Loucy (cell line): ENCODE measurements around the gene CYSTM1.
A peak's percentile ranks its signal among the peaks of the same experiment; 100 is the strongest.

Source experiments
- H2AFZ ChIP-seq: fragments of 200-600 bp; sonication (generic); 2 replicates; pipeline ENCODE4 v1.6.0; 2016; ENCODE audit warnings: antibody characterized with exemption, mild to moderate bottlenecking, low read length, moderate library complexity
- H3F3A ChIP-seq: fragments of 200-600 bp; 2 replicates; pipeline ENCODE4 v1.6.0; 2016; ENCODE audit warnings: antibody characterized with exemption, low read depth, mild to moderate bottlenecking
- H3K27me3 ChIP-seq: fragments of 200-600 bp; sonication (generic); 2 replicates; pipeline ENCODE4 v1.6.1; 2014; ENCODE audit warnings: low read length, mild to moderate bottlenecking; ENCODE audit not compliant: insufficient read depth, poor library complexity, severe bottlenecking
- H3K36me3 ChIP-seq: fragments of 200-600 bp; sonication (generic); 2 replicates; pipeline ENCODE4 v1.6.1; 2016; ENCODE audit warnings: low read length; ENCODE audit not compliant: insufficient read depth
- H3K4me1 ChIP-seq: fragments of 200-600 bp; sonication (generic); 2 replicates; pipeline ENCODE4 v1.5.1; 2014; ENCODE audit warnings: low read length, mild to moderate bottlenecking; ENCODE audit not compliant: insufficient read depth, poor library complexity, severe bottlenecking
- H3K4me2 ChIP-seq: fragments of 200-600 bp; sonication (generic); 2 replicates; pipeline ENCODE4 v1.6.0; 2014; ENCODE audit warnings: antibody characterized with exemption, low read length, low read depth, mild to moderate bottlenecking; ENCODE audit not compliant: poor library complexity, severe bottlenecking
- H3K4me3 ChIP-seq: fragments of 200-600 bp; sonication (generic); 2 replicates; pipeline ENCODE4 v1.5.1; 2014; ENCODE audit warnings: low read length, mild to moderate bottlenecking, mixed read lengths; ENCODE audit not compliant: poor library complexity, severe bottlenecking
- H3K79me2 ChIP-seq: fragments of 200-600 bp; sonication (generic); 2 replicates; pipeline ENCODE4 v1.6.1; 2014; ENCODE audit warnings: low read length; ENCODE audit not compliant: insufficient read depth
- H3K9ac ChIP-seq: fragments of 200-600 bp; sonication (generic); 2 replicates; pipeline ENCODE4 v1.6.0; 2014; ENCODE audit warnings: mild to moderate bottlenecking, low read depth, low read length, moderate library complexity; ENCODE audit not compliant: poor library complexity, severe bottlenecking
- H3K9me2 ChIP-seq: fragments of 200-600 bp; sonication (generic); replicated peaks from 2 replicates; pipeline ENCODE4 v1.6.1; 2016; ENCODE audit warnings: low read depth, low read length, mixed read lengths
- H3K9me3 ChIP-seq: fragments of 200-600 bp; sonication (generic); 2 replicates; pipeline ENCODE4 v1.6.1; 2014; ENCODE audit warnings: mild to moderate bottlenecking, antibody characterized with exemption, low read length, low read depth; ENCODE audit not compliant: insufficient read depth
- H4K20me1 ChIP-seq: fragments of 200-600 bp; sonication (generic); 2 replicates; pipeline ENCODE4 v1.6.0; 2014; ENCODE audit warnings: antibody characterized with exemption, low read length, mild to moderate bottlenecking; ENCODE audit not compliant: insufficient read depth, poor library complexity, severe bottlenecking
- EZH2phosphoT487 ChIP-seq: fragments of 200-600 bp; IDR thresholded peaks from 2 replicates; pipeline ENCODE4 v1.6.1; 2018; ENCODE audit warnings: antibody characterized with exemption, mild to moderate bottlenecking, moderate library complexity, borderline replicate concordance
- TF ChIP-seq, protein P1 (sequence below): fragments of 200-600 bp; sonication (generic); conservative IDR thresholded peaks from 2 replicates; pipeline ENCODE4 v1.5.1; 2014; ENCODE audit warnings: mild to moderate bottlenecking, antibody characterized with exemption, low read length

CYSTM1 gene

GRCh38 chr5:140249536-140249935, 74.5 kb downstream of the CYSTM1 start:
- Histone ChIP-seq H2AFZ (no peak overlapping the region), H3K36me3 (peaks cover 27% of the 10 kb centered on the region; the same call in 1 of the 2 replicates), H3K9ac (no peak overlapping the region), H4K20me1 (peaks cover 7% of the 10 kb centered on the region), H3K79me2 (peaks cover 26% of the 10 kb centered on the region), H3K4me2 (no peak overlapping the region), H3K9me3 (no peaks in the 10 kb centered on the region), H3K27me3 (no peaks in the 10 kb centered on the region), H3K9me2 (no peaks in the 10 kb centered on the region), H3K4me3 (no peak overlapping the region), H3K4me1 (peaks cover 15% of the 10 kb centered on the region), H3F3A (no peaks in the 10 kb centered on the region)
- TF ChIP-seq, protein P1, sequence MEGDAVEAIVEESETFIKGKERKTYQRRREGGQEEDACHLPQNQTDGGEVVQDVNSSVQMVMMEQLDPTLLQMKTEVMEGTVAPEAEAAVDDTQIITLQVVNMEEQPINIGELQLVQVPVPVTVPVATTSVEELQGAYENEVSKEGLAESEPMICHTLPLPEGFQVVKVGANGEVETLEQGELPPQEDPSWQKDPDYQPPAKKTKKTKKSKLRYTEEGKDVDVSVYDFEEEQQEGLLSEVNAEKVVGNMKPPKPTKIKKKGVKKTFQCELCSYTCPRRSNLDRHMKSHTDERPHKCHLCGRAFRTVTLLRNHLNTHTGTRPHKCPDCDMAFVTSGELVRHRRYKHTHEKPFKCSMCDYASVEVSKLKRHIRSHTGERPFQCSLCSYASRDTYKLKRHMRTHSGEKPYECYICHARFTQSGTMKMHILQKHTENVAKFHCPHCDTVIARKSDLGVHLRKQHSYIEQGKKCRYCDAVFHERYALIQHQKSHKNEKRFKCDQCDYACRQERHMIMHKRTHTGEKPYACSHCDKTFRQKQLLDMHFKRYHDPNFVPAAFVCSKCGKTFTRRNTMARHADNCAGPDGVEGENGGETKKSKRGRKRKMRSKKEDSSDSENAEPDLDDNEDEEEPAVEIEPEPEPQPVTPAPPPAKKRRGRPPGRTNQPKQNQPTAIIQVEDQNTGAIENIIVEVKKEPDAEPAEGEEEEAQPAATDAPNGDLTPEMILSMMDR = no peak
- TF ChIP-seq EZH2phosphoT487 = no peak

GRCh38 chr5:140250386-140250785, 75.4 kb downstream of the CYSTM1 start:
- H3K27me3 ChIP-seq = no peaks in the 10 kb centered on the region
- H3K4me1 ChIP-seq = peaks cover 15% of the 10 kb centered on the region
- no peak overlapping the region for H3K4me2 ChIP-seq
- no peak overlapping the region for H2AFZ ChIP-seq
- H3K9me2 ChIP-seq = no peaks in the 10 kb centered on the region
- H3K79me2 ChIP-seq = peaks cover 26% of the 10 kb centered on the region
- no peaks in the 10 kb centered on the region for H3F3A ChIP-seq
- TF ChIP-seq, protein P1 = no peak
- TF ChIP-seq EZH2phosphoT487 = no peak
- no peak overlapping the region for H3K4me3 ChIP-seq
- H3K36me3 ChIP-seq = peaks cover 19% of the 10 kb centered on the region; the same call in 1 of the 2 replicates
- H3K9ac ChIP-seq = no peak overlapping the region
- H3K9me3 ChIP-seq = no peaks in the 10 kb centered on the region
- H4K20me1 ChIP-seq = peaks cover 7% of the 10 kb centered on the region

GRCh38 chr5:140251527-140251973, 76.6 kb downstream of the CYSTM1 start:
- Histone ChIP-seq H3K9me3 (no peaks in the 10 kb centered on the region), H3K4me1 (peaks cover 15% of the 10 kb centered on the region), H3K27me3 (no peaks in the 10 kb centered on the region), H3K4me3 (no peak overlapping the region), H3K4me2 (peak overlapping the region; percentile 1), H3F3A (no peaks in the 10 kb centered on the region), H2AFZ (no peak overlapping the region), H3K36me3 (peaks cover 14% of the 10 kb centered on the region; the same call in 1 of the 2 replicates), H4K20me1 (peaks cover 7% of the 10 kb centered on the region), H3K79me2 (peaks cover 26% of the 10 kb centered on the region), H3K9me2 (no peaks in the 10 kb centered on the region), H3K9ac (no peak overlapping the region)
- TF ChIP-seq, protein P1 = no peak
- TF ChIP-seq EZH2phosphoT487 = no peak
